CD4-positive, alpha-beta T cell treated with Interferon gamma for 1 hour (primary cell): ENCODE data around the gene ASRGL1.
A peak's percentile ranks its signal among the peaks of the same experiment; 100 is the strongest.
"Not testable (repeated sequence)": the region's sequence is repeated elsewhere in the genome, so short reads cannot be mapped to it uniquely, and the experiment has no call there.

Source experiments
- DNase-seq: peaks from one replicate; pipeline ENCODE4 v3.0.0-alpha.2; 2020

Gene ASRGL1

DNA sequence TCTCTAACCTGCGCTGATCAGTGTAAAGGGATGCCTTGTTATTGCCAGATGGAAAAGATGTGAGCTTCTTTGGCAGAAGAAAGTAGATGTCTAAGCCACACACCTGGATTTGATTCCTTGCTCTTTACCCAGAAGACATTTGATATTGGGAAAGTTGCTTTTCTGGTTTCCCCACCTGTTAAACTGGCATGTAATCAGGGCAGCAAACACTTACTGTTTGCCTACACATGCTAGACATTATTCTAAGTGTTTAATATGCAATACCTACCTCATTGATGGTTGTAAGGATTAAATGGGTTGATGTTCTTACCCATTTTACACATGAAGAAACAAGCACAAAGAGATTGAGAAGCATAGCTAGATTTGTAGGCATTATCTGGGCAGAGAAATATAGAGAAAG, 16.6 kb downstream of the ASRGL1 start:
- no peak for DNase-seq

DNA sequence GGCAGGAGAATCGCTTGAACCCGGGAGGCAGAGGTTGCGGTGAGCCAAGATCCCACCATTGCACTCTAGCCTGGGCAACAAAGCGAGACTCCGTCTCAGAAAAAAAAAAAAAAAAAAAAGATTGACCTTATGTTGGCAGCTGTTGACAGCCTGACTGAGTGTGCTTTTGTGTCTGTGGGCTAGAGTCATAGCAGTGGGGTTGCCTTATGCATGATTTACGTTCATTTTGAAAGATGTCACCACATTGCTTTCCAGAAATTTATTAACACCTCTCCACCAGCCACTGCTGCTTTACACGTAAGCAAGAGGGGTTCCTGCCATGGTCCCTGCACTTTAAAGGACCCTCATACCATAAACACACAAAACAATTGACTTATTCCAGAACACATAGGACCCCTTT, 21.0 kb downstream of the ASRGL1 start:
- DNase-seq, result no peak

DNA sequence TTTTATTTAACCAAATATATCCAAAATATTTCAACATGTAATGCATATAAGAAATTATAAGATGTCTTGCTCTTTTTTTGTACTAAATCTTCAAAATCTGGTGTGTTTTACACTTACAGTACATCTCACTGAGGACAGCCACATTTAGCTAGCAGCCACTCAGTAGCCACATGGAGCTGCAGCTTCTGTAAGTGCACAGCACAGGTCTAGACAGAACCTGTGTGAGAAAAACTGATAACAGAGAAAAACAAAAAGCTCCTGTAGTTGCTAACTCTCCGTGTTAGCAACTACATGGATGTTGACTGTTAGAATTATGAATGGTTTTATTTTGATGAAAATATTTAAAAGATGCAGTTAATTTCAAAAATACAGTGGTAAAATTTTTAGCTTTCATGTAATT, 22.2 kb downstream of the ASRGL1 start:
- DNase-seq, result no peak

DNA sequence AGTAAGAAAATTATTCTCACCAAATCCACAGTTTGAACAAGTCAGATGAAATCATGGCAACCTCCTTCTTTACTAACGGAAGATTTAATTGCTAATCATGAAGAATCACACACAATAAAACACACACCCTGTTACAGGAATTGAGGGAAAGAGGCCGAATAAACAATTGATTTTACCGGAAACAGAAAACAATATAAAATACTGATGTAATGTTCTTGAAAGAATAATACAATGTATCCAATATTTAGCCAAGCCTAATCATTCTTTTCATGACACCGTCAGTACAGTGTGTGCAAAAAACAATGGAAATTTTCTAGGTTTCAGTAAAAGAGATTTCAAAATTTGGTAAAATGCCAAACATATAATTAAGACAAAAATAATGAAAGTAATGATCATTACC, 23.4 kb downstream of the ASRGL1 start:
- no peak for DNase-seq

DNA sequence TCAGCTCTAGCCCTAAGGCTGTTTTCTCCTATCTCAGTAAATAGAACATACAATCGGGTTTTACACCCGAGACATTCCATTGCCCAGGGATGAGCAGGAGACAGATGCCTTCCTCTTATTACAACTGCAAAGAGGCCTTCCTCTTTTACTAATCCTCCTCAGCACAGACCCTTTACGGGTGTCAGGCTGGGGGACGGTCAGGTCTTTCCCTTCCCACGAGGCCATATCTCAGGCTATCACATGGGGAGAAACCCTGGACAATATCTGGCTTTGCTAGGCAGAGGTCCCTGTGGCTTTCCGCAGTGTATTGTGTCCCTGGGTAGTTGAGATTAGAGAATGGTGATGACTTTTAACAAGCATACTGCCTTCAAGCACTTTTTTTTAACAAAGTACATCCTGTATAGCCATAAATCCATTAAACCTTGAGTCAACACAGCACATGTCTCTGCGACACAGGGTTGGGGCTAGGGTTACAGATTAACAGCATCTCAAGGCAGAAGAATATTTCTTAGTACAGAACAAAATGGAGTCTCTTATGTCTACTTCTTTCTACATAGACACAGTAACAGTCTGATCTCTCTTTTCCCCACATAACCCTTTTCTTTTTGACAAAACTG, 31.7 kb downstream of the ASRGL1 start:
- DNase-seq, result not testable (repeated sequence)

DNA sequence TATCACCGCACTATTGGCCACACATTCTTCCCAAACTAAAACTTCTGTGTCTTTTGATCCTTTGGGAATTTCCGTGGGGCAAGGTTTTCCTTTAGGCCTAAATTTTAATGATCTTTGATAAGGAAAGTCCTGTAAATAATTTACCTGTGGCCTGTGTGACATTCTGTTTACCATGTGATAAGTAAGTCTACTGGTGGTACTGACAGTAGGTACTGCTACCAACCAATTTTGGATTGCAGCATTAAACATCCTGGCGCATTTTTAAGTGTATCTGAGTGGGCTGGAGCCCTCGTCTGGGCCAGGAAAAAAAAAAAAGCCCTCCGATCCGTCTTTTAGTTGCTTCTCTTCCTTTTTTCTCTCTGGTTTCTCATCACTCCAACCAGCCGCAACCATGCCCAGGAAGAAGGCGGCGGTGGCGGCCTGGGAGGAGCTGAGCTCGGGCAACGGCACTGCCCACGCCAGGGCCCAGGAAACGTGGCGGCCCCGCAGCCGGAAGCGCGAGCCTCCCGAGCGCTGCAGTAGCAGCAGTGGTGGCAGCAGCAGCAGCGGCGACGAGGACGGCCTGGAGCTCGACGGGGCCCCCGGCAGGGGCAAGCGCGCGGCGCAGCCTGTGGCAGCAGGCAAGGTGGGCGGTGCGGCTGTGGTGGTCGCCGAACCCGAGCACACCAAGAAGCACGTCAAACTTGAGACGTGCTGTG, 33.6 kb downstream of the ASRGL1 start:
- peak; percentile 17 for DNase-seq

DNA sequence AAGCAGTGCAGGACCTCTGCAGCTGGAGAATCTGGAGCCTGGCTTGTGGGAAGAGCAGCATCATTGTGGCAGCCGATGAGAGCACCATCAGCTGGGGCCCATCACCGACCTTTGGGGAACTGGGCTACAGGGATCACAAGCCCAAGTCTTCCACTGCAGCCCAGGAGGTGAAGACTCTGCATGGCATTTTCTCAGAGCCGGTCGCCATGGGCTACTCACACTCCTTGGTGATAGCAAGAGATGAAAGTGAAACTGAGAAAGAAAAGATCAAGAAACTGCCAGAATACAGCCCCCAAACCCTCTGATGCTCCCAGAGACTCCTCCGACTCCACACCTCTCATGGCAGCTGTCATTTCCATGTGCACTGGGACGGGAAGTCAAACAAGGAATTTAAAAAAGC, 35.6 kb downstream of the ASRGL1 start:
- DNase-seq, result no peak

DNA sequence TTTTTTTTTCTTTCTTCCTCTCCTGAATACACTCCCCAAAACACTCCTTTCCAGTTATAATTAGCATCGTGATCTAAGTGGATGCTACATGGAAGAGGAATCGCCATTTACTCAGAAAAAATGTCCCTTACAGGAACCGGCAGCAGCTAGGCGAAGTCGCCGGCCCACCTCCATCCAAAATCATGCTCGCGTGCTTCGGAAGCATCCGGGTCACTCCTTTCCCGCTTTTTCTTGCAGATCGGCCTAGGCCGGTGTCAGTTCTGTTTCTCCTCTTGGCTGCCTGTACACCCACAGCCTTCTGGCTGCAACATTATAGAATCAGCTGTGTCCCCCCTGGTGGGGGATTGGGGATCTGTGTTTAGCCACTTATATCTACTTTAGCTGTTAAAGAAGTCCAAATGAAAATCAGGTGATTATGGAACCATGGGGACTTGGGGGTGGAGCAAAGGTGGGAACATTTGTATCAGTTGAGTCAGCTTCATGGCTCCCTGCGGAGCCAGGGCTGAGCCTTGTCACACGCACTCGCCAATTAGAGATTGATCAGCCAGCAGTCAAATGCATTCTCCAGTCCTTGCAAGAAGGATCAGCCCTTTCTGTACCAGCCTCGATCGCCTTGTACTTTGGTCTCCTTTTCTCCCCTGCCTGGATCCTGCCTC, 36.3 kb downstream of the ASRGL1 start:
- no peak for DNase-seq

DNA sequence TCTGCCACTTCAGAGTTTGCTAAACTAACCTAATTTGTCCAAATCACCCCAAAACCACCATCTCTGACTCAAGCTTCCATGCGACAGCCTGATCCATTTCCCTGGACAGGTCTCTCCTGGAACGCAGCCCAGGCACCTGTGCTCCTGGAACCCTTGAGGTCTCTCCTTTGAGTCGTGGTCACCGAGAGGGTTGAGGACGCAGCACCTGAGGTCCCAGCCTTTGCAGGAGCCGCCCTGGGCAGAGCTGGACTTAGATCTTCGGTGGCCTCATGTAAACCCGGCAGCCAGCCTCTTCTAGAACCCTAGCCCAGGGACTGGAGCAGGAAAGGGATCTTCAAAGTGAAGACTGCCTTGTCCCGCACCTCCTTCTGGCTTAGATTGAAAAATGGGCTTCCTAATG, 37.6 kb downstream of the ASRGL1 start:
- DNase-seq, result no peak

DNA sequence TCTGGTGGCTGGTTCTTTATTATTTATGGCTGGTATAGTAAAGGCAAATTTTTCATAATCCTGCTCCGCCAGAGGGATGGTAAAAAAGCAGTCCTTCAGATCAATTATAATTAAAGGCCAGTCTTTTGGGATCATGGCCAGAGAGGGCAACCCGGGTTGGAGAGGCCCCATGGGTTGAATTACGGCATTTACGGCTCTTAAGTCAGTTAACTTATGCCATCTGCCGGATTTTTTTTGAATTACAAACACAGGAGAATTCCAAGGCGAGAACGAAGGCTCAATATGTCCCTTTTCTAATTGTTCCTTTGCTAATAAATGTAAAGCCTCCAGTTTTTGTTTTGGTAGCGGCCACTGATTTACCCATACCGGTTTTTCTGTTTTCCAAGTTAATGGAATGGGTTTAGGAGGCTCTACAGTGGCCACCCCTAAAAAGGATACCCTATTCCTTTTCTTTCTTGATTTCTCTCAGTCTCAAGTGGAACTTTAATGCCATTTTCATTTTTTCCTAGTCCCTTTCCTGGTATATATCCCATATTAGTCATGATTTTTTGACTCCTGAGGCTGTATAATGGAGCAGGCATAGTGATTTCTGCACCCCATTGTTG, 41.3 kb downstream of the ASRGL1 start:
- not testable (repeated sequence) for DNase-seq

DNA sequence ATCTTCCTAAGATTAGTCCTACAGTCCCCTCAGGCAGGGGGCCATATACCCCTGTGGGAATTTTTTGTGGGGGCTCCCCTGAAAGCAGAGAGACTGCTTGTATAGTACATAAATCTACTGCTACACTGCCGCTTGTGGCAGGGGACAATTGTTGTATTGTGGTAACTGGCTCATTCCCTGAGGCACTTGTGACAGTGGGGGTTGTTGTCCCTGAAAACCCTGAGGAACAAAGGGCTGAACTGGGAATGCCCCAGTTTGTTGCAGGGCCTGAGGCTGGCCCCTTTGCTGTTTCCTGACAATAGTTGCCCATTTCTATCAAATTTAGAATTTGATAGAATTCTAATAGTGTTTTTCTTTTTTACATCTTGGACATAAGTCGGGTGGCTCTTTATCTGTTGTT, 42.3 kb downstream of the ASRGL1 start:
- DNase-seq, result not testable (repeated sequence)

DNA sequence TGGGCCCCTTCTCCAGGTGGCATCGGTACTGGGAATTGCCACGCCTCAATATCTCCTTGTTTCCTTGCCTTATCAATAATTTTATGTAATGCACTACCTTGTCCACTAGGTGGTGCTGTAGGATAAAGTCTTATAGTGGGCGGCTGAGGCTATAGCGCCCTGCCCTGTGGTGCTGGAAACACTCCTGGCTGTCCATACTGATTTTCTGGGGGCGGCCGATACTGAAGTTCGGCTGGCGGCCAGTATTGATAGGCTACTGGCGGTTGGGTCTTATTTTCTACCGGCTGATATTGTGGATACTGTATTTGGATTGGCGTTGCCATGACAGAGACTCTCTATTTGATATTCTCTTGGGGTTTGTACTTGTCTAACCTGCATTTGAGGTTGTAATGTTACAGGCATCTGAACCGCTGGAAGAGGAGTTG, 43.6 kb downstream of the ASRGL1 start:
- DNase-seq, result peak; percentile 46

DNA sequence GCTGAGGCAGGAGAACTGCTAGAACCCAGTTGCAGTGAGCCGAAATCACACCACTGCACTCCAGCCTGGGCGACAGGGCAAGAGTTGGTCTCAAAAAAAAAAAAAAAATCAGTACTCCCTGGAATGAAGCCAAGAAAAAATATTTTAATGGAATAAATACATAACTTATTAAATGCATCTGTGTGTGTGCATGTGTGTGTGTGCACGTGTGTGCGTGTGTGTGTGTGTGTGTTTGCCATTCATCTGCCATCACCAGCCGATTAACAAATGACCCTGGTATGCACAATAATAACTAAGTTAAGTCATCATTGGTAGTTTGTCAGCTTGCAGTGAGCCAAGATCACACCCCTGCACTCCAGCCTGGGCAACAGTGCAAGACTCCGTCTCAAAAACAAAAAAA, 46.6 kb downstream of the ASRGL1 start:
- DNase-seq, result no peak

DNA sequence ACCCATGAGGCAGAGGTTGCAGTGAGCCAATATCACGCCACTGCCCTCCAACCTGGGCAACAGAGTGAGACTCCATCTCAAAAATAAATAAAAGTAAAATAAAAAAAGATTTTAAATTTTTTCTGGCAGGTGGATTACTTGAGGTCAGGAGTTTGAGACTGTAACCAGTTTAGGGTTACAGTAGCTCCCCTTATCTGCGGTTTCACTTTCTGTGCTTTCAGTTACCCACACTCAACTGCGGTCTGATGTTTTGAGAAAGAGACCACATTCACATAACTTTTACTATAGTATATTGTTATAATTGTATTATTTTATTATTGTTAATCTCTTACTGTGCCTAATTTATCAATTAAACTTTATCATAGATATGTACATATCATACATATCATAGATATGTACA, 48.8 kb downstream of the ASRGL1 start:
- not testable (repeated sequence) for DNase-seq

DNA sequence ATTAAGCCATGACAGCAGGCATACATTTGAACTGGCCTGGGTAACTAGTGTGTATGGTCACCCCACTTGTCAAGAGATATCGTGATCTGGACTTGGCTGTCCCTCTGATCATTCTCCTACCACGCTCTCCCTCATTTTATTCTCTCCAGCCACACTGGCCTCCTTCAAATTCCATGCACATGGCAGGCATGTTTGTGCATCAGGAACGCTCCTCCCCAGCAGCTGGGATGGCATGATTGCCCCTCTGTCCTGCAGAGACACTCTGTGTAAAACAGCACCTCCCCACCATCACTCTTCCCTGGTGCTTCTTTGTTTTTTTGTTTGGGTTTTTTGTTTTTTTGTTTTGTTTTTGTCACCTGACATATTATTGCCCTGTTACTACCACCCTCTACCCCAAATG, 50.1 kb downstream of the ASRGL1 start:
- no peak for DNase-seq

DNA sequence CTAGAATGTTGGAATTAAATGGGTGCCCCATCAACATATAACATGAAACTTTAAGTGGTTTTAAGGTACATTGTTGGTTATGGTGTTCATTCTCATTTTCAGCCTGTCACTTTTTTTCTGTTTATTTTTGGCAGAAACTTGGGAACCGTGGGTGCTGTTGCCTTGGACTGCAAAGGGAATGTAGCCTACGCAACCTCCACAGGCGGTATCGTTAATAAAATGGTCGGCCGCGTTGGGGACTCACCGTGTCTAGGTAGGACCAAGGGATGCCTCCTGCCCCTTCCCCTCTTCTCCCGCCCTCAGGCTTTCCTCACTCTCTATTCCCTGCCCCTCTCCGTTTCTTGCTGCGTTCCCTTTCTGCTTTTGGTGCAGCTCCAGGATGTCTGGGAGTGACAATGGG, 51.8 kb downstream of the ASRGL1 start:
- DNase-seq, result no peak

DNA sequence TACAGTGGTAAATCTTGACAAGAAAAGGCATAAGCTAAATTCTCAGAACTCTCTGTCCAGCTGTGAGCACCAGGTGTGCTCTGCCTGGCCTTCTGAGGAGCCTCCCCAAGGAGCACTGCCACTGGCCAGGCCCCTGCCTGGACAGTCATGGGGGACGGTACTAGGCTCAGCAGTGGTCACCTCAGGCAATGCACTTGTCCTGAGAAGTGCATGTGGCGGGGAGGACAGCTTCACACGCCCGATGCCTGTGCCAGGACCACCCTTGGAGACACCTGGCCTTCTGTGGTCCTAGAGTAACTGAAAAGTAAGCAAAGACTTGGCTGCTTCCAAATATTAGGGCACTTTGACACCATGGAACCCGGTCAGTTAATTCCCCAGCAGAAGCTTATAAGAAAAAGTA, 53.0 kb downstream of the ASRGL1 start:
- DNase-seq, result no peak

DNA sequence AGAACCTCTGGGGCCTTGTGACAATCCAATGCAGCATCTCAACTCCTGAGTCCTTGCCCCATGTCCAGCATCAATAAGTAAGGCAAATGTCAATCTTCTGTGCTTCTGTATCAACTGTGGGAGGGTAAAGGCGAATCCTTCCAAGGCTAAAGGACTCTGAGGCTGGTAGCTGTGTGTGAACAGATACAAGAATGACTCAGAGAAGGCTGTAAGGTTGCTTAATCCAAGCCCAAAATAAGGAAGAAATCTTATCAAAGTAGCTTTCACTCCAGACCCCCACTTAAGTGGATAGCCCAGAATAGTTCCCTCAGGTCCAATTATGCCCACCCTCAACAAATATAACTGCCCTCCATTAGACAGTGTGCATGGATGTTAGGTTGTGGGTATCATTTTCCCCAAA, 53.5 kb downstream of the ASRGL1 start:
- DNase-seq, result no peak

DNA sequence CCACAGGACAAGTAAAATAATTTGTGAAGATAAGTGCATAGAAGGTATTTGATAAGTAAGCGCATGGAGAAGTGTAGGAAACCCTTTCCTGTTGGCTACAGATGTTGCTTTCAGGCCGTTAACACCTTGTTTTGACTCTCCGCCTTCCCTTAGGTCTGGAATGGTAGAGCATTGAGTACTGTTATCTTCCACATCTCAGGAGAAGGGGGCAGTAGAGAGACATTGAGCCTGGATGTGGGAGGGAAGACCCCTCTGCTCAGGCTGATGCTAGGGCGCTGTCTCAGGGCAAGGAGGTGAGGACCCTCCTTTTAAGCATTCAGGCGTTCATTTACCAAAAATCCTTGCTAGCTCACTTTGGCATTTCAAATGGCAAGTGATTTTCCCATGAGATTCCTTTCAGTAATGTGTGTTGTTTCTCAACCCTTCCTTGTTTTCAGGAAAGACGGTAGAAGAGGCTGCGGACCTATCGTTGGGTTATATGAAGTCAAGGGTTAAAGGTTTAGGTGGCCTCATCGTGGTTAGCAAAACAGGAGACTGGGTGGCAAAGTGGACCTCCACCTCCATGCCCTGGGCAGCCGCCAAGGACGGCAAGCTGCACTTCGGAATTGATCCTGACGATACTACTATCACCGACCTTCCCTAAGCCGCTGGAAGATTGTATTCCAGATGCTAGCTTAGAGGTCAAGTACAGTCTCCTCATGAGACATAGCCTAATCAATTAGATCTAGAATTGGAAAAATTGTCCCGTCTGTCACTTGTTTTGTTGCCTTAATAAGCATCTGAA, 54.6 kb downstream of the ASRGL1 start:
- DNase-seq, result no peak

DNA sequence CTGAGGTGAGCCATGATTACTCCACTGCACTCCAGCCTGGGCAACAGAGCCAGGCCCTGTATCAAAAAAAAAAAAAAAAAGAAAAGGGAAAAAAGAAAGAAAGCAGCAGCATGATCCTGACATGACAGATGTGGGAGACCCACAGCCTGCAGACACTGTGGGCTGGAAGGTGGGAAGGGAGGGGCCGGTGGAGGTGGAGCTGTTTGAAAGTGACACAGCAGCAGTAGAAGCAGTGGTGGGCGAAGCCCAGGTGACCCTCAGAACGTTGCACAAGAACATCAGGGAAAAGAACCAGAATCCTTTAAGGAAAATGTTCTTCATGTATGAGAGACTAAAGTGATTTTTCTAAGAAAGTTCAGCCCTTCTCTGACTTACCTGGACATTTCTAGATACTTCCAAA, 55.3 kb downstream of the ASRGL1 start:
- DNase-seq, result no peak

DNA sequence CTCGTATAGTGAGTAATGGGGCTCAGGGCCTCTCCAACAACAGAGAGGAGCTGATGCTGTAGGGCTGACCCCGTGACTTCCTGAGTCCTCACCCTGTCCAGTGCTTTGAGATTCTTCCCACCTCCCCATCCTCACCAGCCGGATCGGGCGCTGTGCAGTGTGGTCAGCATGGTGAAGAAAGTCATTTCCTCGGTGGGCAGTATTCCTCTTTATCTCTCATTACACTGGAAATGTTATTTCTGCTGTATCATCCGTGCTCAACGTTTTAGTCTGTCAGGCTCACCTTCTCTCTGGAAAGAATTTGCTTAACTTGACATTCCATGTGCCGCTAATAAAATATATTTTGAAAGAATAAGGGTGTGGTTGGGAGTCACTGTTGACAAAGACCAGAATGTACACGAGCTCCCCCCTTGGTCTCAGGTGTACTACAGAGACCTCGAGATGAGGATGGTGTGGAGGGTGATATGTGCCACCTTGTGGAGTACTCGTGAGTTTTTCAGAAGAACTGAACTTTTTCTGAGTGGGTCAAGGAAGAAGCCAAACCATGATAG, 55.9 kb downstream of the ASRGL1 start:
- DNase-seq, result peak; percentile 9

DNA sequence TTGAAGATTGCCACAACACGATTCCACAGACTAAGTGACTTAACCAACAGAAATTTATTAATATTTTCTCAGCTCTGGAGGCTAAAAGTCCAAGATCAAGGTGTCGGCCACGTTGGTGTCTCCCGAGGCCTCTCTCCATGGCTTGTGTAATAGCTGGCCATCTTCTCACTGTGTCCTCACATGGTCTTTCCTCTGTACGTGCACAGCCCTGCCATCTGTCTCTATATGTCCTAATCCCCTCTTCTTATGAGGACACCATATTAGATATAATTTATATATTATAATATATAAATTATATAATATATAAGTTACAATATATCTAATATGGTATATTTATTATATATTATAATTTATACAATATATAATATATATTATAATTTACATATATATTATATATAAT, 56.5 kb downstream of the ASRGL1 start:
- no peak for DNase-seq
